Erythroblast (primary cell): Measurements from ENCODE around the gene USP12.

ENCODE experiments used
- DNase-seq, 2 experiments: peaks; one replicate each; lab custom pipeline; 2025; lab: John Stamatoyannopoulos, UW
- GATA1 ChIP-seq: IDR thresholded peaks from 2 replicates; pipeline ENCODE4 v1.6.1; 2011; ENCODE audit warnings: low read depth, mild to moderate bottlenecking, control low read depth, low read length, moderate library complexity
- POLR2A ChIP-seq: IDR thresholded peaks from 2 replicates; pipeline ENCODE4 v1.6.1; 2011; ENCODE audit warnings: mild to moderate bottlenecking, low read length

The USP12 gene

GRCh38 chr13:27174766-27175455, 3.3 kb upstream of the USP12 start:
- TF ChIP-seq POLR2A (no peak), GATA1 (no peak)
- peak; percentile 43 to 58 for DNase-seq

- TF ChIP-seq GATA1 (no peak), POLR2A (peak; percentile 74)
- peak; percentile 86 to 91 for DNase-seq
These were observed 858 bp upstream of the USP12 start for GRCh38 chr13:27172495-27172842.

GRCh38 chr13:27171827-27172494, 350 bp upstream of the USP12 start:
- DNase-seq, result peak; percentile 93 to 96
- TF ChIP-seq GATA1 (no peak), POLR2A (peak; percentile 77)

- TF ChIP-seq GATA1 (no peak), POLR2A (no peak)
- DNase-seq, result peak; percentile 57 to 80
These were observed 931 bp downstream of the USP12 start for GRCh38 chr13:27170516-27171243.

GRCh38 chr13:27170221-27170515, 1.4 kb downstream of the USP12 start:
- TF ChIP-seq POLR2A (no peak), GATA1 (no peak)
- no peak for DNase-seq

GRCh38 chr13:27168906-27169657, 2.5 kb downstream of the USP12 start:
- TF ChIP-seq GATA1, result no peak
- TF ChIP-seq POLR2A, result no peak
- peak; percentile 29 to 40 for DNase-seq

- TF ChIP-seq GATA1, result no peak
- TF ChIP-seq POLR2A, result peak; percentile 44
- DNase-seq, result peak; percentile 14 to 27
These were observed 3.5 kb downstream of the USP12 start for GRCh38 chr13:27168086-27168485.

GRCh38 chr13:27166313-27166712, 5.3 kb downstream of the USP12 start:
- DNase-seq, result peak in 1 of 2 experiments; percentile 43
- TF ChIP-seq POLR2A (no peak), GATA1 (no peak)

GRCh38 chr13:27161980-27162379, 9.6 kb downstream of the USP12 start:
- no peak for DNase-seq
- TF ChIP-seq POLR2A (no peak), GATA1 (no peak)

GRCh38 chr13:27161423-27161822, 10.2 kb downstream of the USP12 start:
- DNase-seq, result no peak
- TF ChIP-seq POLR2A (no peak), GATA1 (no peak)

GRCh38 chr13:27160657-27161295, 10.8 kb downstream of the USP12 start:
- no peak for TF ChIP-seq POLR2A
- TF ChIP-seq GATA1, result no peak
- DNase-seq, result no peak

GRCh38 chr13:27159806-27160563, 11.6 kb downstream of the USP12 start:
- no peak for TF ChIP-seq POLR2A
- TF ChIP-seq GATA1, result no peak
- DNase-seq, result no peak

- no peak for DNase-seq
- TF ChIP-seq POLR2A (no peak), GATA1 (no peak)
These were observed 13.3 kb downstream of the USP12 start for GRCh38 chr13:27158335-27158734.
